SKM-1 treated with dmso at 0.1 percent for 144 hours (cell line): ENCODE results near the gene DPP6.

Experiments used
- DNase-seq: peaks from one replicate; lab custom pipeline; 2025; ENCODE audit not compliant: unreplicated experiment; lab: John Stamatoyannopoulos, UW

The DPP6 gene

GRCh38 chr7:154440651-154441050 is 388.5 kb downstream of the DPP6 start:
- DNase-seq, result no peak

GRCh38 chr7:154441811-154442210 is 389.6 kb downstream of the DPP6 start:
- no peak for DNase-seq

GRCh38 chr7:154442939-154443338 is 390.7 kb downstream of the DPP6 start:
- DNase-seq, result no peak

GRCh38 chr7:154450451-154450850 is 398.3 kb downstream of the DPP6 start:
- no peak for DNase-seq

- DNase-seq, result no peak
Measured at GRCh38 chr7:154451480-154452457, 399.6 kb downstream of the DPP6 start.

- no peak for DNase-seq
Measured at GRCh38 chr7:154463794-154464193, 411.6 kb downstream of the DPP6 start.

- DNase-seq, result no peak
Measured at GRCh38 chr7:154469652-154470051, 417.5 kb downstream of the DPP6 start.

- DNase-seq, result no peak
Measured at GRCh38 chr7:154472343-154472742, 420.1 kb downstream of the DPP6 start.

- no peak for DNase-seq
Measured at GRCh38 chr7:154473360-154473759, 421.2 kb downstream of the DPP6 start.

- no peak for DNase-seq
Measured at GRCh38 chr7:154474903-154475520, 422.8 kb downstream of the DPP6 start.

- no peak for DNase-seq
Measured at GRCh38 chr7:154475864-154476263, 423.7 kb downstream of the DPP6 start.

- no peak for DNase-seq
Measured at GRCh38 chr7:154480817-154481216, 428.6 kb downstream of the DPP6 start.

GRCh38 chr7:154482863-154483262 is 430.7 kb downstream of the DPP6 start:
- no peak for DNase-seq

GRCh38 chr7:154484406-154484805 is 432.2 kb downstream of the DPP6 start:
- no peak for DNase-seq

GRCh38 chr7:154484943-154485342 is 432.7 kb downstream of the DPP6 start:
- no peak for DNase-seq

GRCh38 chr7:154489897-154490296 is 437.7 kb downstream of the DPP6 start:
- DNase-seq, result no peak

GRCh38 chr7:154493594-154493993 is 441.4 kb downstream of the DPP6 start:
- DNase-seq, result no peak

GRCh38 chr7:154497751-154498150 is 445.6 kb downstream of the DPP6 start:
- DNase-seq, result no peak

GRCh38 chr7:154503962-154504550 is 451.9 kb downstream of the DPP6 start:
- DNase-seq, result peak; percentile 0

- DNase-seq, result no peak
Measured at GRCh38 chr7:154504918-154505317, 452.7 kb downstream of the DPP6 start.

GRCh38 chr7:154505362-154505761 is 453.2 kb downstream of the DPP6 start:
- DNase-seq, result no peak

GRCh38 chr7:154509192-154509591 is 457.0 kb downstream of the DPP6 start:
- no peak for DNase-seq
